Esophagus muscularis mucosa (tissue), 4 donors: ENCODE measurements around the gene SPPL3.

ENCODE experiments used
- EP300 ChIP-seq: sonication (generic); formaldehyde crosslinking; IDR thresholded peaks from one replicate; pipeline ENCODE4 v1.6.1; 2017; ENCODE audit warnings: antibody characterized with exemption
- POLR2A ChIP-seq: fragments of 450-650 bp; IDR thresholded peaks from one replicate; pipeline ENCODE4 v1.6.1; 2017; ENCODE audit warnings: antibody characterized with exemption, moderate library complexity, mild to moderate bottlenecking, low read depth
- TF ChIP-seq, protein P1 (sequence below), 3 experiments: fragments of 200-600 bp in 2 of 3; fragments of 450-650 bp in 1 of 3; sonication (generic) in 2 of 3; IDR thresholded peaks; one replicate each; pipeline ENCODE4 v1.5.1; 2017 to 2019; ENCODE audit warnings: antibody characterized with exemption in 3 of 3, mild to moderate bottlenecking in 2 of 3, moderate library complexity in 1 of 3

DNA sequence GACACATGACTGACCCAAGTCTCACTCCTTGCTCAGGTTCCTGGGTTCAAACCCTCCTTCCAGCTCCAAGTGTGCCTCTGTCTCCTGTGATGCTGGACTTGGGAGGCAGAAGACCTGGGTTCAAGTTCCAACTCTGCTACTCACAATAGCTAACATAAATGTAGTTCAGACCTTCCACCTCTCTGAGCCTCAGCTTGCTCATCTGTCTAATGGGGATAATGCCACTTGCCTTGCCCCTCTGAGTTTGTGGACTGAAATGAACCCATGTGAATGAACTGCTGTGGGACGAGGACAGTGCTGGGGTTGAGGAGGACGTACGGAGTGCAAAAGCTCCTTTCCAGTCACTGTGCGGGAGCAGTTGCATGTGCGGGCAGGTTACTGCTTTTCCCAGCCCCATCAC lies 137.6 kb downstream of the SPPL3 start:
- TF ChIP-seq, protein P1, sequence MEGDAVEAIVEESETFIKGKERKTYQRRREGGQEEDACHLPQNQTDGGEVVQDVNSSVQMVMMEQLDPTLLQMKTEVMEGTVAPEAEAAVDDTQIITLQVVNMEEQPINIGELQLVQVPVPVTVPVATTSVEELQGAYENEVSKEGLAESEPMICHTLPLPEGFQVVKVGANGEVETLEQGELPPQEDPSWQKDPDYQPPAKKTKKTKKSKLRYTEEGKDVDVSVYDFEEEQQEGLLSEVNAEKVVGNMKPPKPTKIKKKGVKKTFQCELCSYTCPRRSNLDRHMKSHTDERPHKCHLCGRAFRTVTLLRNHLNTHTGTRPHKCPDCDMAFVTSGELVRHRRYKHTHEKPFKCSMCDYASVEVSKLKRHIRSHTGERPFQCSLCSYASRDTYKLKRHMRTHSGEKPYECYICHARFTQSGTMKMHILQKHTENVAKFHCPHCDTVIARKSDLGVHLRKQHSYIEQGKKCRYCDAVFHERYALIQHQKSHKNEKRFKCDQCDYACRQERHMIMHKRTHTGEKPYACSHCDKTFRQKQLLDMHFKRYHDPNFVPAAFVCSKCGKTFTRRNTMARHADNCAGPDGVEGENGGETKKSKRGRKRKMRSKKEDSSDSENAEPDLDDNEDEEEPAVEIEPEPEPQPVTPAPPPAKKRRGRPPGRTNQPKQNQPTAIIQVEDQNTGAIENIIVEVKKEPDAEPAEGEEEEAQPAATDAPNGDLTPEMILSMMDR (IDR thresholded peaks at IDR 0.05), result no peak
- TF ChIP-seq POLR2A, result no peak
- TF ChIP-seq EP300, result no peak
